H9 (cell line): ENCODE data around the gene RCSD1. TPM values are rescaled to one million over a fixed set of nuclear protein-coding genes. Genes with fewer than 3 reads are reported as not detected.

Source experiments
- DNase-seq: peaks from one replicate; pipeline ENCODE4 v3.0.0-alpha.2; 2017
- H2AFZ ChIP-seq: one replicate; pipeline ENCODE4 v1.6.1; 2013; ENCODE audit warnings: mild to moderate bottlenecking, low read length, control low read depth, moderate library complexity
- H2AK5ac ChIP-seq: 2 replicates; pipeline ENCODE4 v1.6.1; 2013; ENCODE audit warnings: low read length, control low read depth, mixed read lengths; ENCODE audit not compliant: insufficient read length
- H2BK120ac ChIP-seq: one replicate; pipeline ENCODE4 v1.6.1; 2013; ENCODE audit warnings: low read depth, mild to moderate bottlenecking, low read length, control low read depth, inconsistent platforms; ENCODE audit not compliant: poor library complexity, severe bottlenecking
- H2BK12ac ChIP-seq: 2 replicates; pipeline ENCODE4 v1.6.1; 2013; ENCODE audit warnings: low read length, control low read depth, mixed read lengths, low read depth; ENCODE audit not compliant: insufficient read length
- H2BK15ac ChIP-seq: 2 replicates; pipeline ENCODE4 v1.6.1; 2013; ENCODE audit warnings: low read depth, low read length, control low read depth
- H2BK20ac ChIP-seq: one replicate; pipeline ENCODE4 v1.6.1; 2013; ENCODE audit warnings: low read depth, mild to moderate bottlenecking, low read length, control low read depth, inconsistent platforms; ENCODE audit not compliant: poor library complexity, severe bottlenecking
- H2BK5ac ChIP-seq: 2 replicates; pipeline ENCODE4 v1.6.1; 2013; ENCODE audit warnings: low read length, control low read depth, mixed read lengths; ENCODE audit not compliant: insufficient read length
- H3K14ac ChIP-seq: 2 replicates; pipeline ENCODE4 v1.6.1; 2013; ENCODE audit warnings: low read length, control low read depth; ENCODE audit not compliant: insufficient read depth
- H3K18ac ChIP-seq: 2 replicates; pipeline ENCODE4 v1.6.1; 2013; ENCODE audit warnings: low read depth, mild to moderate bottlenecking, mixed read lengths, low read length, control low read depth; ENCODE audit not compliant: insufficient read length
- H3K23ac ChIP-seq: 2 replicates; pipeline ENCODE4 v1.6.1; 2013; ENCODE audit warnings: low read length, control low read depth, mixed read lengths, low read depth; ENCODE audit not compliant: insufficient read length
- H3K23me2 ChIP-seq: 2 replicates; pipeline ENCODE4 v1.6.1; 2013; ENCODE audit warnings: low read depth, mild to moderate bottlenecking, mixed read lengths, low read length, control low read depth; ENCODE audit not compliant: insufficient read length, poor library complexity, severe bottlenecking
- H3K27ac ChIP-seq: 2 replicates; pipeline ENCODE4 v1.5.1; 2013; ENCODE audit warnings: low read length, control low read depth, mixed read lengths, low read depth; ENCODE audit not compliant: insufficient read length
- H3K27me3 ChIP-seq: 2 replicates; pipeline ENCODE4 v1.6.1; 2013; ENCODE audit warnings: low read length, control low read depth, inconsistent platforms; ENCODE audit not compliant: insufficient read depth
- H3K4ac ChIP-seq: 2 replicates; pipeline ENCODE4 v1.6.1; 2013; ENCODE audit warnings: low read depth, mild to moderate bottlenecking, control low read depth, inconsistent platforms, low read length, moderate library complexity
- H3K4me1 ChIP-seq: 2 replicates; pipeline ENCODE4 v1.6.1; 2013; ENCODE audit warnings: low read length, control low read depth, inconsistent platforms; ENCODE audit not compliant: insufficient read depth
- H3K4me2 ChIP-seq: 2 replicates; pipeline ENCODE4 v1.6.1; 2013; ENCODE audit warnings: low read length, control low read depth, mixed read lengths; ENCODE audit not compliant: insufficient read length, insufficient read depth
- H3K56ac ChIP-seq: 2 replicates; pipeline ENCODE4 v1.6.1; 2013; ENCODE audit warnings: low read depth, mild to moderate bottlenecking, mixed read lengths, low read length, control low read depth; ENCODE audit not compliant: insufficient read length
- H3K79me1 ChIP-seq: 2 replicates; pipeline ENCODE4 v1.6.1; 2013; ENCODE audit warnings: low read depth, mild to moderate bottlenecking, moderate library complexity, low read length, control low read depth, inconsistent platforms; ENCODE audit not compliant: insufficient read depth, poor library complexity, severe bottlenecking
- H3K79me2 ChIP-seq: 2 replicates; pipeline ENCODE4 v1.6.1; 2013; ENCODE audit warnings: low read length, control low read depth, inconsistent platforms; ENCODE audit not compliant: insufficient read depth
- H3K9ac ChIP-seq: 2 replicates; pipeline ENCODE4 v1.6.1; 2013; ENCODE audit warnings: low read length, control low read depth, mixed read lengths; ENCODE audit not compliant: insufficient read length; ENCODE audit errors: extremely low read depth
- H3K9me3 ChIP-seq: one replicate; pipeline ENCODE4 v1.6.1; 2013; ENCODE audit warnings: low read depth, low read length, inconsistent platforms; ENCODE audit not compliant: control insufficient read depth
- H3T11ph ChIP-seq: one replicate; pipeline ENCODE4 v1.6.1; 2013; ENCODE audit warnings: mild to moderate bottlenecking, low read length, control low read depth, inconsistent platforms
- H4K20me1 ChIP-seq: one replicate; pipeline ENCODE4 v1.6.1; 2013; ENCODE audit not compliant: control insufficient read depth, insufficient read length, insufficient read depth
- H4K5ac ChIP-seq: 2 replicates; pipeline ENCODE4 v1.6.1; 2013; ENCODE audit warnings: low read depth, mild to moderate bottlenecking, mixed read lengths, low read length, control low read depth; ENCODE audit not compliant: insufficient read length
- H4K8ac ChIP-seq: replicated peaks from 2 replicates; pipeline ENCODE4 v1.6.1; 2013; ENCODE audit warnings: low read length, control low read depth, mixed read lengths, low read depth; ENCODE audit not compliant: insufficient read length
- H4K91ac ChIP-seq: 2 replicates; pipeline ENCODE4 v1.6.1; 2013; ENCODE audit warnings: low read depth, mild to moderate bottlenecking, moderate library complexity, mixed read lengths, low read length, control low read depth; ENCODE audit not compliant: insufficient read length
- H3K27ac Mint-ChIP-seq, 3 experiments: 2 replicates in 2 of 3; 3 replicates in 1 of 3; pipeline ENCODE4 v1.8.0; 2020 to 2021; ENCODE audit warnings: mixed read lengths in 3 of 3, mild to moderate bottlenecking in 1 of 3, moderate library complexity in 1 of 3
- H3K27me3 Mint-ChIP-seq: 2 replicates; pipeline ENCODE4 v1.8.0; 2021; ENCODE audit warnings: low read depth, mild to moderate bottlenecking, moderate library complexity, mixed read lengths
- H3K36me3 Mint-ChIP-seq, 3 experiments: 2 replicates in 2 of 3; 3 replicates in 1 of 3; pipeline ENCODE4 v1.8.0; 2020 to 2021; ENCODE audit warnings: low read depth in 3 of 3, mixed read lengths in 3 of 3; ENCODE audit not compliant: insufficient read depth in 1 of 3
- H3K4me1 Mint-ChIP-seq, 2 experiments: 2 replicates each; pipeline ENCODE4 v1.8.0; 2020; ENCODE audit warnings: mixed read lengths in 2 of 2
- H3K4me3 Mint-ChIP-seq, 2 experiments: 2 replicates in 1 of 2; 3 replicates in 1 of 2; pipeline ENCODE4 v1.8.0; 2020 to 2021; ENCODE audit warnings: mild to moderate bottlenecking in 2 of 2, mixed read lengths in 2 of 2, moderate library complexity in 1 of 2
- H3K9me3 Mint-ChIP-seq, 2 experiments: 2 replicates in 1 of 2; 3 replicates in 1 of 2; pipeline ENCODE4 v1.8.0; 2020; ENCODE audit warnings: mild to moderate bottlenecking in 2 of 2, mixed read lengths in 2 of 2, moderate library complexity in 1 of 2
- CTCF ChIP-seq: fragments of 200-600 bp; sonication (generic); conservative IDR thresholded peaks from 3 replicates; pipeline ENCODE4 v1.8.0; 2021; ENCODE audit warnings: antibody characterized with exemption, mild to moderate bottlenecking
- WGBS: extraction: QIAGEN DNeasy Blood & Tissue Kit; methylation state at CpG from one replicate; pipeline ENCODE4 v1.1.7; 2013; ENCODE audit warnings: missing lambda C conversion rate, low lambda C conversion rate, mixed read lengths; ENCODE audit not compliant: insufficient read length; ENCODE audit errors: extremely low coverage; 5-methylcytosine and 5-hydroxymethylcytosine counted together
- total RNA-seq: library from RNA; stranded (reverse); gene quantifications from 2 replicates; pipeline ENCODE4 v1.2.1, GENCODE V29; 2021

The RCSD1 gene
- total RNA-seq, 1 experiment from 2014 or later: 0.13 TPM

GRCh38 chr1:167644551-167644950 is 14.5 kb downstream of the RCSD1 start:
- no peaks in the 10 kb centered on the region for H3K79me2 ChIP-seq
- no peak overlapping the region for H2BK20ac ChIP-seq
- no peak overlapping the region for H2AK5ac ChIP-seq
- H3K4me1 ChIP-seq: no peaks in the 10 kb centered on the region
- peaks cover 10 to 15% of the 10 kb centered on the region in 2 experiments for H3K4me1 Mint-ChIP-seq
- WGBS: no CpG with 5 or more reads among the region's 4 CpGs
- no peak overlapping the region for H3T11ph ChIP-seq
- no peak overlapping the region for H3K4me2 ChIP-seq
- H3K18ac ChIP-seq: no peak overlapping the region
- H2AFZ ChIP-seq: no peak overlapping the region
- no peaks in the 10 kb centered on the region for H3K9me3 Mint-ChIP-seq
- H3K79me1 ChIP-seq: no peaks in the 10 kb centered on the region
- no peak overlapping the region for H3K23ac ChIP-seq
- H3K27ac ChIP-seq: no peak overlapping the region
- no peak for DNase-seq
- no peak overlapping the region for H3K56ac ChIP-seq
- H3K36me3 Mint-ChIP-seq: no peaks in the 10 kb centered on the region
- H4K8ac ChIP-seq: no peak overlapping the region
- no peaks in the 10 kb centered on the region for H3K27me3 ChIP-seq
- H2BK5ac ChIP-seq: no peak overlapping the region
- H3K9ac ChIP-seq: no peak overlapping the region
- H3K27ac Mint-ChIP-seq: no peak overlapping the region
- peaks cover 6% of the 10 kb centered on the region for H3K27me3 Mint-ChIP-seq
- H3K9me3 ChIP-seq: no peaks in the 10 kb centered on the region
- no peak overlapping the region for H2BK12ac ChIP-seq
- H4K5ac ChIP-seq: no peak overlapping the region
- no peaks in the 10 kb centered on the region for H3K23me2 ChIP-seq
- no peak overlapping the region for H2BK15ac ChIP-seq
- H4K91ac ChIP-seq: no peak overlapping the region
- H2BK120ac ChIP-seq: no peak overlapping the region
- no peak for TF ChIP-seq CTCF
- no peak overlapping the region for H3K4ac ChIP-seq
- no peak overlapping the region for H3K14ac ChIP-seq
- H4K20me1 ChIP-seq: no peaks in the 10 kb centered on the region
- no peak overlapping the region for H3K4me3 Mint-ChIP-seq
